Measurements from ENCODE around the gene EEIG2. TPM values are rescaled to one million over a fixed set of nuclear protein-coding genes. Genes with fewer than 3 reads are reported as not detected.

Gene EEIG2
- total and polyA plus RNA-seq, 2 of the 13 experiments (the other 11 are each of a cell fraction or from before 2014, with no cell fraction given): 0.90 to 3.2 TPM

GRCh38 chr1:108570998-108571401 is 11.1 kb downstream of the EEIG2 start (continued):
- TF ChIP-seq CEBPB (IDR thresholded peaks at IDR 0.05; ENCODE audit: borderline replicate concordance, low read depth, low read length): peak; percentile 59; the same call in 1 of the 2 replicates

- FAIRE-seq (no peak), DNase-seq (ENCODE audit: low spot score) (no peak), ATAC-seq (no peak)
- TF ChIP-seq ZNF609 (CRISPR knock-in tag; IDR thresholded peaks at IDR 0.05; ENCODE audit: borderline replicate concordance): no peak
- TF ChIP-seq ATF6 (CRISPR knock-in tag; conservative IDR thresholded peaks at IDR 0.05): no peak
- TF ChIP-seq HDAC1 (CRISPR knock-in tag; IDR thresholded peaks at IDR 0.05): no peak
- TF ChIP-seq E2F1 (CRISPR knock-in tag; IDR thresholded peaks at IDR 0.05): no peak
- TF ChIP-seq MED8 (CRISPR knock-in tag; IDR thresholded peaks at IDR 0.05; ENCODE audit: insufficient replicate concordance): no peak
- no peak for TF ChIP-seq ZNF652 (CRISPR knock-in tag; IDR thresholded peaks at IDR 0.05; ENCODE audit: borderline replicate concordance, low read depth)
- no peak for TF ChIP-seq IRF1 (CRISPR knock-in tag; IDR thresholded peaks at IDR 0.05; ENCODE audit: low read depth)
- TF ChIP-seq SMAD9 (CRISPR knock-in tag; IDR thresholded peaks at IDR 0.05): no peak
- TF ChIP-seq ZNF460 (CRISPR knock-in tag; IDR thresholded peaks at IDR 0.05; ENCODE audit: borderline replicate concordance): no peak
- no peak for TF ChIP-seq ZNF572 (CRISPR knock-in tag; IDR thresholded peaks at IDR 0.05)
- no peaks in the 10 kb centered on the region for H3K36me3 ChIP-seq (replicated peaks in 1 of 2; ENCODE audit: control insufficient read depth in 1 of 2, insufficient read depth in 2 of 2, low read length in 2 of 2)
- H4K20me1 ChIP-seq (ENCODE audit: insufficient read depth, low read length): peaks cover 4% of the 10 kb centered on the region; the same call in 1 of the 2 replicates
- in situ Hi-C loops (cut with HindIII; ENCODE audit: extremely low pct_ligation_motif_present, low pct_unique_long_range_greater_than_20kb) (loop anchor here (25.0 kb wide), 1 partner anchor 785 kb away; no protein-coding TSS in a partner anchor), intact Hi-C loops (cut with micrococcal nuclease; ENCODE audit: unreplicated experiment) (no loop called here)
- no peaks in the 10 kb centered on the region for H3K79me2 ChIP-seq (ENCODE audit: insufficient read depth, low read length)
- no peak overlapping the region for H3K4me2 ChIP-seq (ENCODE audit: low read depth, low read length)
- peaks cover 26% of the 10 kb centered on the region for H3K4me1 ChIP-seq (ENCODE audit: insufficient read depth, low read length)
- BruUV-seq (replicated peaks): no TSS peak
- ChIA-PET POLR2A (no interaction called here), CTCF (ENCODE audit: low intra/inter-chr PET ratio, low total read pairs) (no interaction called here)
- H3K4me3 ChIP-seq (replicated peaks in 1 of 3; ENCODE audit: insufficient read depth in 1 of 3, low read depth in 2 of 3, low read length in 3 of 3): no peak overlapping the region
- WGBS (ENCODE audit: low lambda C conversion rate): 71% methylated on average over 5 of the region's 5 CpGs
- H3K9ac ChIP-seq (ENCODE audit: insufficient read depth, low read depth, low read length): no peak overlapping the region
- H3K27ac ChIP-seq (ENCODE audit: extremely low read length, insufficient read depth, low read length): no peak overlapping the region
- H3K9me3 ChIP-seq (ENCODE audit: low read length): no peaks in the 10 kb centered on the region
- H2AFZ ChIP-seq (ENCODE audit: low read length): no peak overlapping the region
- H3K27me3 ChIP-seq (ENCODE audit: control insufficient read depth in 1 of 2, insufficient read depth in 2 of 2, low read length in 2 of 2): no peaks in the 10 kb centered on the region
Observed at GRCh38 chr1:108572182-108572581, 12.3 kb downstream of the EEIG2 start.
